HepG2 (cell line): ENCODE measurements around the gene CALD1. TPM values are rescaled to one million over a fixed set of nuclear protein-coding genes. Genes with fewer than 3 reads are reported as not detected.

Experiments
- CCAR2 ChIP-seq: fragments of 200-400 bp; formaldehyde crosslinking; optimal IDR thresholded peaks from 2 replicates; pipeline ENCODE3; 2018; ENCODE audit warnings: low read depth, mild to moderate bottlenecking, low read length, moderate library complexity
- HDAC1 ChIP-seq: sonication (generic); formaldehyde crosslinking; IDR thresholded peaks from 2 replicates; pipeline ENCODE4 v1.5.1; 2020; ENCODE audit warnings: mild to moderate bottlenecking, missing genetic modification reagents
- PAF1 ChIP-seq: IDR thresholded peaks from 2 replicates; pipeline ENCODE4 v1.6.1; 2016; ENCODE audit warnings: missing genetic modification reagents, missing compliant biosample characterization
- RBFOX2 ChIP-seq: fragments of 200-400 bp; formaldehyde crosslinking; IDR thresholded peaks from 2 replicates; pipeline ENCODE4 v1.6.1; 2017; ENCODE audit warnings: low read depth, mild to moderate bottlenecking, low read length
- SALL1 ChIP-seq: sonication (generic); formaldehyde crosslinking; IDR thresholded peaks from 2 replicates; pipeline ENCODE4 v1.8.0; 2022; ENCODE audit warnings: mild to moderate bottlenecking, missing genetic modification reagents
- SP2 ChIP-seq: sonication (generic); formaldehyde crosslinking; IDR thresholded peaks from 2 replicates; pipeline ENCODE4 v1.5.1; 2020; ENCODE audit warnings: mild to moderate bottlenecking, missing genetic modification reagents
- ZHX2 ChIP-seq, 2 experiments: sonication (generic) in 1 of 2; formaldehyde crosslinking in 1 of 2; IDR thresholded peaks; 2 replicates each; pipeline versions ENCODE4 v1.6.1 to v1.9.0; 2014 to 2022; ENCODE audit warnings: antibody characterized with exemption in 1 of 2, borderline replicate concordance in 1 of 2, inconsistent platforms in 1 of 2, low read depth in 1 of 2, missing genetic modification reagents in 1 of 2
- ZKSCAN5 ChIP-seq: sonication (generic); formaldehyde crosslinking; IDR thresholded peaks from 2 replicates; pipeline ENCODE4 v1.5.1; 2020; ENCODE audit warnings: mild to moderate bottlenecking, missing genetic modification reagents
- ZNF276 ChIP-seq: sonication (generic); formaldehyde crosslinking; IDR thresholded peaks from 2 replicates; pipeline ENCODE4 v1.4.0; 2020; ENCODE audit warnings: mild to moderate bottlenecking, low read depth, missing genetic modification reagents
- ZNF292 ChIP-seq: sonication (generic); formaldehyde crosslinking; IDR thresholded peaks from 2 replicates; pipeline ENCODE4 v1.8.1; 2022; ENCODE audit warnings: mild to moderate bottlenecking, low read depth, missing genetic modification reagents, borderline replicate concordance
- ZNF44 ChIP-seq: sonication (generic); formaldehyde crosslinking; IDR thresholded peaks from 2 replicates; pipeline ENCODE4 v1.5.1; 2020; ENCODE audit warnings: mild to moderate bottlenecking, missing genetic modification reagents
- ZNF616 ChIP-seq: sonication (generic); formaldehyde crosslinking; IDR thresholded peaks from 2 replicates; pipeline ENCODE4 v1.5.0; 2020; ENCODE audit warnings: low read depth, mild to moderate bottlenecking, missing genetic modification reagents
- ZNF644 ChIP-seq: IDR thresholded peaks from 2 replicates; pipeline ENCODE4 v1.6.1; 2016; ENCODE audit warnings: low read depth
- polyA plus RNA-seq, 8 experiments: library from polyadenylated mRNA; depleted of rRNA in 3 of 8; stranded (reverse) in 7 of 8; unstranded in 1 of 8; fragments of >200 nt; fragmentation: Illumina TruSeq in 4 of 8; extraction: Trizol in 4 of 8; gene quantifications; 2 replicates each; pipeline versions ENCODE4 v1.2.1 to v1.2.3, GENCODE V29; 2011 to 2016; ENCODE audit warnings: low read depth in 4 of 8, missing spikeins in 1 of 8, mixed read lengths in 1 of 8; ENCODE audit not compliant: insufficient read depth in 1 of 8
- total RNA-seq, 5 experiments: library from RNA; depleted of rRNA; stranded (reverse); fragments of >200 nt; fragmentation: Illumina TruSeq; extraction: Trizol; gene quantifications; 2 replicates each; pipeline ENCODE4 v1.2.3, GENCODE V29; 2016; ENCODE audit warnings: low read depth in 1 of 5
- TF ChIP-seq, protein P1 (sequence below): sonication (generic); formaldehyde crosslinking; IDR thresholded peaks from 2 replicates; pipeline ENCODE4 v1.4.0; 2020; ENCODE audit warnings: low read depth, missing genetic modification reagents
- TF ChIP-seq, protein P2 (sequence below): sonication (generic); formaldehyde crosslinking; IDR thresholded peaks from 2 replicates; pipeline ENCODE4 v1.5.0; 2020; ENCODE audit warnings: missing genetic modification reagents

The CALD1 gene
- total and polyA plus RNA-seq, 2 of the 13 experiments (the other 11 are each of a cell fraction or from before 2014, with no cell fraction given): 53.0 to 112 TPM

DNA sequence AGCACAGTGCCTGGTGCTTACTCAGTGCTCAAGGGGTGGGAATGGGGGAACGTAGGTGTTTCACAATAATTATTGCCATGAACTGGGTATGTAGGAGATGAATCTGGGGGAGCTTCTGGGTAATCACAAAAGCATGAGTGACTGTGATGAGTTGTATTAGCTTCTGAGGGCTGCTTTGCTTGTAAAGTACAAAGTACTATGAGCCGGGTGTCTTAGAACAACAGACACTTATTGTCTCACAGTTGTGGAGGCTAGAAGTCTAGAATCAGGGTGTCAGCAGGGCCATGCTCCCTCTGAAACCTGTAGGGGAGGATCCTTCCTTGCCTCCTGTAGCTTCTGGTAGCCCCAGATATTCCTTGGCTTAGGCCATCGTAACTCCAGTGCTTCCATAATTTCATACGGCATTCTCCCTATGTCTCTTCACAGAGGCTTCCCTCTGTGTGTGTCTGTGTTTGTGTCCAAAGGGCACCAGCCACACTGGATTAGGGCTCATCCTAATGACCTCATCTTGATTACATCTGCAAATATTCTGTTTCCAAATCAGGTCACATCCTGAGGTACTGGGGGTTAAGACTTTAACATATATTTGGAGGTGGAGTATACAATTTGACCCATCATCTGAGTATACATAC is 122.1 kb downstream of the CALD1 start (continued):
- TF ChIP-seq, protein P1, sequence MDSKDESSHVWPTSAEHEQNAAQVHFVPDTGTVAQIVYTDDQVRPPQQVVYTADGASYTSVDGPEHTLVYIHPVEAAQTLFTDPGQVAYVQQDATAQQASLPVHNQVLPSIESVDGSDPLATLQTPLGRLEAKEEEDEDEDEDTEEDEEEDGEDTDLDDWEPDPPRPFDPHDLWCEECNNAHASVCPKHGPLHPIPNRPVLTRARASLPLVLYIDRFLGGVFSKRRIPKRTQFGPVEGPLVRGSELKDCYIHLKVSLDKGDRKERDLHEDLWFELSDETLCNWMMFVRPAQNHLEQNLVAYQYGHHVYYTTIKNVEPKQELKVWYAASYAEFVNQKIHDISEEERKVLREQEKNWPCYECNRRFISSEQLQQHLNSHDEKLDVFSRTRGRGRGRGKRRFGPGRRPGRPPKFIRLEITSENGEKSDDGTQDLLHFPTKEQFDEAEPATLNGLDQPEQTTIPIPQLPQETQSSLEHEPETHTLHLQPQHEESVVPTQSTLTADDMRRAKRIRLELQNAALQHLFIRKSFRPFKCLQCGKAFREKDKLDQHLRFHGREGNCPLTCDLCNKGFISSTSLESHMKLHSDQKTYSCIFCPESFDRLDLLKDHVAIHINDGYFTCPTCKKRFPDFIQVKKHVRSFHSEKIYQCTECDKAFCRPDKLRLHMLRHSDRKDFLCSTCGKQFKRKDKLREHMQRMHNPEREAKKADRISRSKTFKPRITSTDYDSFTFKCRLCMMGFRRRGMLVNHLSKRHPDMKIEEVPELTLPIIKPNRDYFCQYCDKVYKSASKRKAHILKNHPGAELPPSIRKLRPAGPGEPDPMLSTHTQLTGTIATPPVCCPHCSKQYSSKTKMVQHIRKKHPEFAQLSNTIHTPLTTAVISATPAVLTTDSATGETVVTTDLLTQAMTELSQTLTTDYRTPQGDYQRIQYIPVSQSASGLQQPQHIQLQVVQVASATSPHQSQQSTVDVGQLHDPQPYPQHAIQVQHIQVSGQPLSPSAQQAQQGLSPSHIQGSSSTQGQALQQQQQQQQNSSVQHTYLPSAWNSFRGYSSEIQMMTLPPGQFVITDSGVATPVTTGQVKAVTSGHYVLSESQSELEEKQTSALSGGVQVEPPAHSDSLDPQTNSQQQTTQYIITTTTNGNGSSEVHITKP (CRISPR knock-in tag): no peak
- TF ChIP-seq ZNF44 (CRISPR knock-in tag): no peak
- peak; percentile 88 for TF ChIP-seq SALL1 (CRISPR knock-in tag)
- no peak for TF ChIP-seq ZNF616 (CRISPR knock-in tag)
- 0 out of 2 replicates have a peak, but pooled peaks have one; percentile 44 for TF ChIP-seq ZHX2 (IDR thresholded peaks at IDR 0.05; ENCODE audit: low read depth)
- no peak for TF ChIP-seq ZHX2 (CRISPR knock-in tag; IDR thresholded peaks at IDR 0.05; ENCODE audit: borderline replicate concordance)
- TF ChIP-seq CCAR2: no peak
- TF ChIP-seq RBFOX2: peak; percentile 54
- TF ChIP-seq, protein P2, sequence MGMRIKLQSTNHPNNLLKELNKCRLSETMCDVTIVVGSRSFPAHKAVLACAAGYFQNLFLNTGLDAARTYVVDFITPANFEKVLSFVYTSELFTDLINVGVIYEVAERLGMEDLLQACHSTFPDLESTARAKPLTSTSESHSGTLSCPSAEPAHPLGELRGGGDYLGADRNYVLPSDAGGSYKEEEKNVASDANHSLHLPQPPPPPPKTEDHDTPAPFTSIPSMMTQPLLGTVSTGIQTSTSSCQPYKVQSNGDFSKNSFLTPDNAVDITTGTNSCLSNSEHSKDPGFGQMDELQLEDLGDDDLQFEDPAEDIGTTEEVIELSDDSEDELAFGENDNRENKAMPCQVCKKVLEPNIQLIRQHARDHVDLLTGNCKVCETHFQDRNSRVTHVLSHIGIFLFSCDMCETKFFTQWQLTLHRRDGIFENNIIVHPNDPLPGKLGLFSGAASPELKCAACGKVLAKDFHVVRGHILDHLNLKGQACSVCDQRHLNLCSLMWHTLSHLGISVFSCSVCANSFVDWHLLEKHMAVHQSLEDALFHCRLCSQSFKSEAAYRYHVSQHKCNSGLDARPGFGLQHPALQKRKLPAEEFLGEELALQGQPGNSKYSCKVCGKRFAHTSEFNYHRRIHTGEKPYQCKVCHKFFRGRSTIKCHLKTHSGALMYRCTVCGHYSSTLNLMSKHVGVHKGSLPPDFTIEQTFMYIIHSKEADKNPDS (CRISPR knock-in tag): no peak
- no peak for TF ChIP-seq PAF1 (CRISPR knock-in tag)
- peak; percentile 51; the same call in 1 of the 2 replicates for TF ChIP-seq HDAC1 (CRISPR knock-in tag)
- no peak for TF ChIP-seq SP2
- TF ChIP-seq ZNF276 (CRISPR knock-in tag): no peak
- TF ChIP-seq ZNF644 (CRISPR knock-in tag): 0 out of 2 replicates have a peak, but pooled peaks have one; percentile 46
- peak; percentile 73; the same call in 1 of the 2 replicates for TF ChIP-seq ZNF292 (CRISPR knock-in tag)
- TF ChIP-seq ZKSCAN5: no peak
